Skeletal muscle satellite cell (primary cell): ENCODE measurements around the gene PDLIM3.

Experiments used
- H3K27me3 ChIP-seq: 2 replicates; pipeline ENCODE4 v1.7.0; 2013; ENCODE audit warnings: low read length; ENCODE audit not compliant: control insufficient read depth, insufficient read depth
- H3K36me3 ChIP-seq: 2 replicates; pipeline ENCODE4 v1.7.0; 2013; ENCODE audit warnings: mild to moderate bottlenecking, control low read depth, low read length; ENCODE audit not compliant: insufficient read depth
- H3K4me1 ChIP-seq: 2 replicates; pipeline ENCODE4 v1.7.0; 2013; ENCODE audit warnings: low read length; ENCODE audit not compliant: control insufficient read depth, insufficient read depth
- H3K4me2 ChIP-seq: 2 replicates; pipeline ENCODE4 v1.7.0; 2013; ENCODE audit warnings: mild to moderate bottlenecking, low read length
- H3K4me3 ChIP-seq: 2 replicates; pipeline ENCODE4 v1.7.0; 2013; ENCODE audit warnings: low read length
- H3K9ac ChIP-seq: 2 replicates; pipeline ENCODE4 v1.7.0; 2013; ENCODE audit warnings: mild to moderate bottlenecking, low read depth, low read length, moderate library complexity
- H3K9me3 ChIP-seq: replicated peaks from 2 replicates; pipeline ENCODE4 v1.7.0; 2013; ENCODE audit warnings: mild to moderate bottlenecking, control low read depth, low read length

The PDLIM3 gene

DNA sequence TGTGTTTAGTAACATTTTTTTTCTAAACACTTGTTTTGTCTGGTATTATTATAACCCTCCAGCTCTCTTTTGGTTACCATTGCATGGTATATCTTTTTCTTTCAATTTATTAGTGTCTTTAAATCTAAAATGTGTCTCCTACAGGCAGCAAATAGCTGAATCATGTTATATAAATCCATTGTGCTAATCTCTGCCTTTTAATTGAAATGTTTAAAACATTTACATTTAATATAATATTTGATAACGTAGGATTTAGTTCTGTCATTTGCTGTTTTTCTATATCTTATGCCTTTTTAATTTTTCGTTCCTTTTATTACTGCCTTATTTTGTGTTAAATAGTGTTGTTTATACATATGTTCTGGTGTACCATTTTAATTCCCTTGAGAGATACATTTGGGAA lies 46.7 kb downstream of the PDLIM3 start:
- Histone ChIP-seq H3K9ac (no peak overlapping the region), H3K4me3 (no peak overlapping the region), H3K4me2 (no peak overlapping the region), H3K27me3 (no peaks in the 10 kb centered on the region), H3K36me3 (no peaks in the 10 kb centered on the region), H3K4me1 (no peaks in the 10 kb centered on the region), H3K9me3 (no peaks in the 10 kb centered on the region)

DNA sequence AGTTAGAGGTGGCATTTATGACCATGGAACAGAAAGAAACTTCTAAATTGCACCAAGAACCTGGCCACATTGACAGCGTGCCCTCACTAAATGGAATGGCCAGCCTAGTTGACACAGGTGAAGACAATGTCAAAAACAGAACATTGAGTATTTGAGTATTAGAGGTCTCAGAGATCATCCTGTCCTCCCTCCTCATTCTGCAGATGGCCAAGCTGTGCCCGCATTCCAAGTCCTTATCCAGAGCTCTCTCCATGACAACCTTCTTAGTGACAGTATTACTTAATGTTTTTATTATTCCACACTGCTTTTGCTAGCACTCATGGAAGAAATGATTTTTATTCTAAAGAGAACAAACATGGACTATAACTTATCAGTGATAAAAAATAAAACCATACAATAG lies 53.9 kb downstream of the PDLIM3 start:
- Histone ChIP-seq H3K4me3 (no peak overlapping the region), H3K4me2 (no peak overlapping the region), H3K9me3 (no peaks in the 10 kb centered on the region), H3K27me3 (peaks cover 7% of the 10 kb centered on the region), H3K4me1 (peaks cover 6% of the 10 kb centered on the region), H3K9ac (no peak overlapping the region), H3K36me3 (no peaks in the 10 kb centered on the region)

DNA sequence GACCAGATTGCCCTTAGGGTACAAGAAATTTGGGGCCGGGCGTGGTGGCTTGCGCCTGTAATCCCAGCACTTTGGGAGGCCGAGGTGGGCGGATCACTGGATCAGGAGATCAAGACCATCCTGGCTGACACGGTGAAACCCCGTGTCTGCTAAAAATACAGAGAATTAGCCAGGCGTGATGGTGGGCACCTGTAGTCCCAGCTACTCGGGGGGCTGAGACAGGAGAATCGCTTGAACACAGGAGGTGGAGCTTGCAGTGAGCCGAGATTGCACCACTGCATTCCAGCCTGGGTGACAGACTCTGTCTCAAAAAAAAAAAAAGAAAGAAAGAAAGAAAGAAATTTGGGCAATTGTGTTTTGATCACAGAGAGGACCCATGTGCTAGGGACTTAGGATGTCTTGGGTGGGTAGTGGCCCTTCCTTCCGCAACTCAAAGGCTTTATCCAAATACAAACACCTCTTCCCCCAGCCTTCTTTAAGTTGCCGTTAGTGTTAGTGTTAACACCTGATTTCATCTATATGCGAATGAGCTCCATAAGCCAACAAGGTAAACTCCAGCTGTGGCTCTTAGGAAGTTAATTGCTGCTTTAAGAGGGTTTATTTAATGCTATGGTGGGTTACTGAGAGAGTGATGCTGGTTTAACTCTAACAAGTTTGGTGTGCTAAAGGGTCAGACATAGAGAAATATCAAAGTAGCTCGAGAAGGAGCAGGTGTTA lies 55.1 kb downstream of the PDLIM3 start:
- Histone ChIP-seq H3K27me3 (peaks cover 7% of the 10 kb centered on the region), H3K4me2 (no peak overlapping the region), H3K9me3 (no peaks in the 10 kb centered on the region), H3K4me1 (peaks cover 6% of the 10 kb centered on the region), H3K4me3 (no peak overlapping the region), H3K36me3 (no peaks in the 10 kb centered on the region), H3K9ac (no peak overlapping the region)

DNA sequence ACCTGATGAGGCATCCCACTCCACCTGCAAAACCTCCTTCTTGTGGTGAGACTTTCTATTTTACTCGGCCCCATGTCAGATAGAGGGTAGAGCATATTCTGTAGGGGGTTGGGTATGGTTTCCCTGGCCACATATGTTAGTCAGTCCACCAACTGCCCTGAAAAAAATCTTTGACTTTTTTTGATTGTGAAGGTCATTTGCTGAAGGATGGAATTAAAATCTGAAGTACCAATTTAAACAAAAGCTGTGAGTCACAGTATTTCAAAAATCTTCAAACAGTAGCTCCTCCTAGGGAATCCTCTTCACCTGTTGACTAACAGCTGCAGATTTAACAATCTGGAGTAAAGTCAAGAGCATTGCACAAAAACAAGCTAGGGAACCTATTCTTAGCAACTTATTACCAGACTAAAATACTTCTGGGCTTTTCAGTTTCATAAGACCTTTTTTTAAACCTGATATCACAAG lies 55.8 kb downstream of the PDLIM3 start:
- H3K27me3 ChIP-seq = peaks cover 7% of the 10 kb centered on the region
- no peaks in the 10 kb centered on the region for H3K36me3 ChIP-seq
- peaks cover 6% of the 10 kb centered on the region for H3K4me1 ChIP-seq
- H3K9me3 ChIP-seq = no peaks in the 10 kb centered on the region
- H3K4me2 ChIP-seq = no peak overlapping the region
- no peak overlapping the region for H3K4me3 ChIP-seq
- no peak overlapping the region for H3K9ac ChIP-seq

DNA sequence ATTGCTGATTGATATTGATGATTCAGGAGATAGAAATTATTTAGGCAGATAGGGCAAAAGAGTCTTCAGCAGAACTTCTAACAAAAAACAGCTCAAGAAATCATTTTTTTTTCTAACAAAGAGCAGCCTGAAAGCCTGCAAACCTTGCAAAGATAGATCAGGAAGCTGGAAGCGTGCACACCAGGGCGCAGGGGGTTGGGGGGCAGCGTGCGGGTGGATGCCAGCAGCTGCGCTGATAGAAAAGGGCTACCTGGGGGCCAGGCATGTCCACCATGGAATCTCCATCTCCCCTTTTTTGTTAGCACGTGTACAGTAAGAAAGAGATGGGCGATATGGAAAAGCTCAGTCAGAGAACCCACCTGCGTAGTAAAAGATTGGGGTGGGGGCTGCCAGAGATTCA lies 62.1 kb downstream of the PDLIM3 start:
- Histone ChIP-seq H3K36me3 (no peaks in the 10 kb centered on the region), H3K9me3 (no peaks in the 10 kb centered on the region), H3K9ac (no peak overlapping the region), H3K4me2 (no peak overlapping the region), H3K4me3 (no peak overlapping the region), H3K4me1 (no peaks in the 10 kb centered on the region), H3K27me3 (peaks cover 9% of the 10 kb centered on the region)

DNA sequence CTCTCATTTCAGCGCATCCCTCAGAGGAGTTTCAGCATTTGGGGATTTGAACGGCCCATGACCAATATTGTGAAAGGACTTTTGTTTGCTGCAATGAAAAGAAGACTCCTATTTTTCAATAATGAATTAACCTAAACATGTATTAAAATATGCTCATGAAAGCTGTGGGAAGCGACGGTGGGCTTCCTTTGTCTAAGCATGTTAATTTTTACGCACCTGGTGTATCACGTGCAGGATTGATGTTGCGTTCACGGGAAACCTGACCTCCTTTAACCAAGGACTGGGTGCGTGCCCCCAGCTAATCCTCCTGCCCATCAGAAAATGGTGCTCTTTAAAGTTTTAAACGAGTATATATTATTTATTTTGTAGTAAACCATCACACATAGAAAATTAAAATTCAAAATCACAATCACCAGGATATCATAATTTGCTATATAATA lies 63.2 kb downstream of the PDLIM3 start:
- peaks cover 5% of the 10 kb centered on the region for H3K4me1 ChIP-seq
- H3K9ac ChIP-seq = peak overlapping the region; percentile 92
- H3K27me3 ChIP-seq = peaks cover 9% of the 10 kb centered on the region
- H3K4me2 ChIP-seq = peak overlapping the region; percentile 98
- no peaks in the 10 kb centered on the region for H3K36me3 ChIP-seq
- H3K9me3 ChIP-seq = no peaks in the 10 kb centered on the region
- peak overlapping the region; percentile 95 for H3K4me3 ChIP-seq

DNA sequence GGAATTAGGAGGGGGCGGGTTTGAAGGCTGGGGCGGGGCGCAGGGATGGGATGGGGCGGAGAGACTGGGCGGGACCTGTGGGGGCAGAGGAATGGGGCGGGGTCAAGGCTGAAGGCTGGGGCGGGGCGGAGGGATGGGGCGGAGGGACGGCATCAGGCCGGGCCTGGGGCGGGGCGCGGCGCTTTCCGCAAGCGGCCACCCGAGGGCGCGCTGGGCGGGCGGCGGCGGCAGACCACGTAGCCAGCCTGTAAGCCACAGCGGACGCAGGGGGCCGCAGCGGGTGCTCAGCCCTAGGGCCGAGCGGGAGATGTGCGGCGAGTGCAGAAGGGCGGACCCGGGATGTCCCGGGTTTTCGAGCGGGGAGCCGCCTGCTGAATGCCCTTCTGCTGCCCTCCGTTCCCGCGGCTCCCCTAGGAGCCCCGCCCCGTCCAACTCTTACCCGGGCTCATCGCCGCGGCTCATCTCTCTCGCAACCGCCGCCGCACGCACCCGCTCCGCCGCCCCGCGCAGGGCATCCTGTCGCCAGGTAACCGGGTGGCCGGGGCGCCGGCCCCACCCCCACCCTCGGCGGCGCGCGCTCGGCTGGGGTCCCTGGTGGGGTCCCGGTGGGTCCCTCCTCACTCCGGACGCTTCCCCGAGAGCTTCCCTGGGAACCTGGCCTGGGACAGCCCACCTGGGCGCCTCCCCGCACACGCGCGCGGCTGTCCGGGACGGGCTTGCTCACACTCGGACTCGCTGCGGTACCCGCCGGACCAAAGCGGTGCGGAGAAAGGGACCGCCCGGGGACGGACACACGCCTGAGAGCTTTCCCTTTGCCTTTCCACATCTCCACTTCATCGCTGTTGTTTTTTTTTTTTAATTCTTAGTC lies 63.8 kb downstream of the PDLIM3 start, which contains the start of gene CCDC110:
Gene CCDC110 (minus strand): TSS at position 499 of the 868 bp plus-strand sequence. CDS start 50 bp downstream, at position 449.
- peaks cover 9% of the 10 kb centered on the region for H3K27me3 ChIP-seq
- peak within 1 kb of the TSS; percentile 95 for H3K4me3 ChIP-seq
- H3K9me3 ChIP-seq = no peaks in the 10 kb centered on the region
- peak within 1 kb of the TSS; percentile 99 for H3K4me2 ChIP-seq
- no peaks in the 10 kb centered on the region for H3K36me3 ChIP-seq
- peaks cover 10% of the 10 kb centered on the region for H3K4me1 ChIP-seq
- H3K9ac ChIP-seq = peak within 1 kb of the TSS; percentile 92

DNA sequence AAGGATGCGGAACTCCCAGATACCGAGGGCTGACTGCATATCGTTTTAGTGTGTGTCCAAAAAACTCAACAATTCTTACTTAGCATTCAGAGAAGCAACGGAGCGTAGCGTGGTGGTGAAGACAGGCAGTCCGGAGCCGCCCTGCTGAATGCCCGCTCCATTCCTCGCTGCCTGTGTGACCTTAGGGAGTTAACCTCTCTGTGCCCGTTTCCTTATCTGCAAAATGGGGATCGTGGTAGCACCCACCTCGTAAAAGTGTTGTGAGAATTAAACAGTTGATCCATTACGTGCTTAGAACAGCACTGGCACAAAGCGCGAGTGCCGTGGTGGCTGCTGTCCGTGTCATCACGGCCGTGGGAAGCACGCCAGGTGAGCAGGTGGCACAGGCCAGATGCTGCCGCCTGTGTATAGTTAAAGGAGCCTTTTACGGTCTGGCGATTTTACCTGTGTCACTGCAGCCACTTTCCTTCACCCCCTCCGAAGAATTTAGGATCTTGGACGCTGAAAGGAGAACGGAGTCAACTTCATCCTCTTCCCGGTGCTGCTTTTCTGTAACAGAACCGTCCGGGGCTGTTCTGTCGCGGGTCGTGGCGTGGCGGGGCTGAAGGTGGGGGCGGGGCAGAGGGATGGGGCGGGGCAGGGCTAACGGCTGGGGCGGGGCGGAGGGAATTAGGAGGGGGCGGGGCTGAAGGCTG lies 64.7 kb downstream of the PDLIM3 start:
- peak overlapping the region; percentile 72 for H3K9ac ChIP-seq
- H3K36me3 ChIP-seq = no peaks in the 10 kb centered on the region
- H3K27me3 ChIP-seq = peaks cover 9% of the 10 kb centered on the region
- H3K4me3 ChIP-seq = peak overlapping the region; percentile 88
- peak overlapping the region; percentile 99 for H3K4me2 ChIP-seq
- no peaks in the 10 kb centered on the region for H3K9me3 ChIP-seq
- peaks cover 12% of the 10 kb centered on the region for H3K4me1 ChIP-seq

DNA sequence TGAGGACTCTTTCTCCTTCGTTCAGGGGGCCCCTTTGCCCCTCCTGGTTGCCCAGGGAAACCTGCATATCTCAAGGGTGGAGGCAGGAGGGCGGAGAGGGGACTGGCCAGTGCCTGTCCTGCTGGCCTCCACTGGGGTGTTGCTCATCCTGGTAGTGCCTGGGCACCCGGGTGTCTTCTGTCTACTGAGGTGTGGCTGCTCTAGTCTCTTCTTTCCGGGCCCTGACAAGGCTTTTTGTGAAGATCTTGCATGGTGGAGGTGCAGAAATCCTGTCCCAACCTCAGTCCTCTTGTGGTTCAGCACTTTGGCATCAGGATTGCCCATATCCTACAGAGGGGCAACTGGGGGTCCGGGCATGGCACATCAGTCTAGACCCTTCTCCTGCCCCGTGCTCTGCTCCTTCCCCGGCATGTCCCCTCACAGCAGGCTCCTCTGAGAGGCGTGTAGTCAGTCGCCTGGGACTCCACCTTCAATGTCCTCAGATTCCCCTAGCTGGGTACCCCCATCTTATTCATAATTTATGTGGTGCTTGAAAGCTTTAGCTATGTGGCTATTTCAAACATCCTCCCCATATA lies 65.6 kb downstream of the PDLIM3 start:
- Histone ChIP-seq H3K4me3 (no peak overlapping the region), H3K36me3 (no peaks in the 10 kb centered on the region), H3K4me1 (peaks cover 12% of the 10 kb centered on the region), H3K27me3 (peaks cover 9% of the 10 kb centered on the region), H3K9me3 (no peaks in the 10 kb centered on the region), H3K4me2 (no peak overlapping the region), H3K9ac (no peak overlapping the region)

DNA sequence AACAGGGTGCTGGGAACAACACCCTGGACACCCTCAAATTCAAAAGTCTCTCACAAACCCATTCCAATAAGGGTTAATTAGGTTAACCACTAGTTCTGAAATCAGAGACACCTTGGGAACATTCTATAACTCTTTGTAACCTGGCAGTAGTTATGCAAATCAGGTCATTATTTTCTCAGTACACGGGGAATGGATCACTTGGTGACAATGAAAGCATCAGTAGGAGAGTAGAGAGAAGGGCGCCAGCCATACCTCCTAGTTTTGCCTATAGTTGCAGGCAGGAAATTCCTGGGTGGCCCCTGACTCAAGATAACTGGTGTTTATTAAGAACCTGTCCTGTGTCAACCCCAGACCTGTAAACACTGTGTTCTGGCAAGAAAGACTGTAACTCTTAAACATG lies 66.3 kb downstream of the PDLIM3 start:
- Histone ChIP-seq H3K4me1 (peaks cover 12% of the 10 kb centered on the region), H3K36me3 (no peaks in the 10 kb centered on the region), H3K9me3 (no peaks in the 10 kb centered on the region), H3K4me2 (no peak overlapping the region), H3K27me3 (peaks cover 9% of the 10 kb centered on the region), H3K4me3 (no peak overlapping the region), H3K9ac (no peak overlapping the region)

DNA sequence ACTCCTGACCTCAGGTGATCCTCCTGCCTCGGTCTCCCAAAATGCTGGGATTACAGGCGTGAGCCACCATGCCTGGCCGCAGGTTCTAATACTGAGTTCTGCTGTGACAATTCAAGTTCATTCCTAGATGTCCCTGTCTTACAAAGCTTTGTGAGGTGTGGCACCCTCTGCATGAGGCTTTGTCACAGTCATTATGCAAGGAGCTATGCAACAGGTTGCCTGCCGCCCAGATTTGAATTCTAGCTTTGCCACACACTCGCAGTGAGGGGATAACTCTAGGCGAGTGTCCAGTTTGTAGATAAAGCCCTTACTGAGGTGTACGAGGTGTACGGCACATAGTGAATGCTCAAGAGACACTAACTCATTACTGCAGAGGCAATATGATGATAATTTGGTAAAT lies 67.3 kb downstream of the PDLIM3 start:
- Histone ChIP-seq H3K4me2 (no peak overlapping the region), H3K4me3 (no peak overlapping the region), H3K36me3 (no peaks in the 10 kb centered on the region), H3K4me1 (peaks cover 12% of the 10 kb centered on the region), H3K27me3 (peaks cover 9% of the 10 kb centered on the region), H3K9ac (no peak overlapping the region), H3K9me3 (no peaks in the 10 kb centered on the region)
